MM.1S (cell line): ENCODE results near the gene ACKR2.
A peak's percentile ranks its signal among the peaks of the same experiment; 100 is the strongest.
"Not testable (repeated sequence)": the region's sequence is repeated elsewhere in the genome, so short reads cannot be mapped to it uniquely, and the experiment has no call there.

ENCODE experiments used
- DNase-seq: peaks from one replicate; pipeline ENCODE4 v3.0.0-alpha.2; 2015
- H2AFZ ChIP-seq: fragments of 300-600 bp; sonication (generic); 2 replicates; pipeline ENCODE4 v1.6.0; 2016; ENCODE audit warnings: antibody characterized with exemption, low read length
- H3F3A ChIP-seq: fragments of 300-600 bp; sonication (generic); 2 replicates; pipeline ENCODE4 v1.6.1; 2016; ENCODE audit warnings: mild to moderate bottlenecking, antibody characterized with exemption, low read length, moderate library complexity, mixed read lengths; ENCODE audit not compliant: insufficient read depth
- H3K27ac ChIP-seq: fragments of 300-600 bp; sonication (generic); 2 replicates; pipeline ENCODE4 v1.5.1; 2016; ENCODE audit warnings: mild to moderate bottlenecking, low read length
- H3K27me3 ChIP-seq: fragments of 300-600 bp; sonication (generic); replicated peaks from 2 replicates; pipeline ENCODE4 v1.6.0; 2016; ENCODE audit warnings: low read length; ENCODE audit not compliant: insufficient read depth
- H3K36me3 ChIP-seq: fragments of 300-600 bp; sonication (generic); replicated peaks from 2 replicates; pipeline ENCODE4 v1.6.1; 2016; ENCODE audit warnings: mild to moderate bottlenecking, low read length, mixed read lengths; ENCODE audit not compliant: insufficient read depth
- H3K4me1 ChIP-seq: fragments of 300-600 bp; sonication (generic); 2 replicates; pipeline ENCODE4 v1.6.1; 2016; ENCODE audit warnings: low read length, mixed read lengths
- H3K4me2 ChIP-seq: fragments of 300-600 bp; sonication (generic); 2 replicates; pipeline ENCODE4 v1.6.0; 2016; ENCODE audit warnings: low read depth, low read length
- H3K4me3 ChIP-seq: fragments of 300-600 bp; sonication (generic); 2 replicates; pipeline ENCODE4 v1.5.1; 2016; ENCODE audit warnings: low read length, mixed read lengths
- H3K79me2 ChIP-seq: fragments of 300-600 bp; sonication (generic); 2 replicates; pipeline ENCODE4 v1.6.1; 2016; ENCODE audit warnings: mixed run types, low read length, mixed read lengths
- H3K9ac ChIP-seq: fragments of 300-600 bp; sonication (generic); 2 replicates; pipeline ENCODE4 v1.6.1; 2016; ENCODE audit warnings: low read length, mixed read lengths
- H3K9me2 ChIP-seq: fragments of 300-600 bp; sonication (generic); replicated peaks from 2 replicates; pipeline ENCODE4 v1.6.1; 2016; ENCODE audit warnings: mild to moderate bottlenecking, low read length, mixed read lengths; ENCODE audit not compliant: insufficient read depth
- H3K9me3 ChIP-seq: fragments of 300-600 bp; sonication (generic); replicated peaks from 2 replicates; pipeline ENCODE4 v1.6.1; 2016; ENCODE audit warnings: mild to moderate bottlenecking, low read length, mixed read lengths; ENCODE audit not compliant: insufficient read depth
- H4K20me1 ChIP-seq: fragments of 300-600 bp; sonication (generic); 2 replicates; pipeline ENCODE4 v1.6.1; 2016; ENCODE audit warnings: mild to moderate bottlenecking, low read length, moderate library complexity, mixed read lengths; ENCODE audit not compliant: insufficient read depth
- EZH2 ChIP-seq: fragments of 300-600 bp; sonication (generic); optimal IDR thresholded peaks from 2 replicates; pipeline ENCODE3; 2017; ENCODE audit warnings: low read depth, mild to moderate bottlenecking, antibody characterized with exemption, low read length, mixed read lengths
- EZH2phosphoT487 ChIP-seq: fragments of 300-600 bp; sonication (generic); IDR thresholded peaks from 2 replicates; pipeline ENCODE4 v1.6.1; 2018; ENCODE audit warnings: antibody characterized with exemption, low read length
- TF ChIP-seq, protein P1 (sequence below): fragments of 300-600 bp; sonication (generic); IDR thresholded peaks from 2 replicates; pipeline ENCODE4 v1.5.1; 2016; ENCODE audit warnings: antibody characterized with exemption, low read length, mixed read lengths

Gene ACKR2

DNA sequence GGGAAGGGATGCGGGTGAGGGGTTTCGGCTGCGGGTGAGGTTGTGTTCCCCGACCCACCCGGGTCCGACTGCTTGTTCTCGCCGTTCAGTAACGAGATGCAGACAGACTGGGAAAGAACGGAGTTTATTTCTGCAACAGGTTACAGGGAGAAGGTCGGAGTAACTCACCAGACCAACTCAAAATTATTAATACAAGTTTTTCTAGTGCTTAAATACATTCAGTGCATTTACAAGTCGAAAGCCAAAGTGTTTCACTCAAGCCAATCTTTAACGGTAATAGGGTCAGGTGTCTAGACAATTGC, 4.5 kb upstream of the ACKR2 start:
- Histone ChIP-seq H3K9ac (peak overlapping the region; percentile 85), H3K4me1 (peaks cover 8% of the 10 kb centered on the region; the same call in 1 of the 2 replicates), H3K9me3 (no peaks in the 10 kb centered on the region), H3K79me2 (peaks cover 41% of the 10 kb centered on the region), H3K9me2 (no peaks in the 10 kb centered on the region), H3K4me2 (peak overlapping the region; percentile 64), H4K20me1 (no peaks in the 10 kb centered on the region), H2AFZ (peak overlapping the region; percentile 99), H3K27me3 (no peaks in the 10 kb centered on the region), H3K4me3 (peak overlapping the region; percentile 89), H3K27ac (no peak overlapping the region; the same call in 1 of the 2 replicates), H3K36me3 (no peaks in the 10 kb centered on the region), H3F3A (peaks cover 6% of the 10 kb centered on the region)
- no peak for DNase-seq
- TF ChIP-seq, protein P1, sequence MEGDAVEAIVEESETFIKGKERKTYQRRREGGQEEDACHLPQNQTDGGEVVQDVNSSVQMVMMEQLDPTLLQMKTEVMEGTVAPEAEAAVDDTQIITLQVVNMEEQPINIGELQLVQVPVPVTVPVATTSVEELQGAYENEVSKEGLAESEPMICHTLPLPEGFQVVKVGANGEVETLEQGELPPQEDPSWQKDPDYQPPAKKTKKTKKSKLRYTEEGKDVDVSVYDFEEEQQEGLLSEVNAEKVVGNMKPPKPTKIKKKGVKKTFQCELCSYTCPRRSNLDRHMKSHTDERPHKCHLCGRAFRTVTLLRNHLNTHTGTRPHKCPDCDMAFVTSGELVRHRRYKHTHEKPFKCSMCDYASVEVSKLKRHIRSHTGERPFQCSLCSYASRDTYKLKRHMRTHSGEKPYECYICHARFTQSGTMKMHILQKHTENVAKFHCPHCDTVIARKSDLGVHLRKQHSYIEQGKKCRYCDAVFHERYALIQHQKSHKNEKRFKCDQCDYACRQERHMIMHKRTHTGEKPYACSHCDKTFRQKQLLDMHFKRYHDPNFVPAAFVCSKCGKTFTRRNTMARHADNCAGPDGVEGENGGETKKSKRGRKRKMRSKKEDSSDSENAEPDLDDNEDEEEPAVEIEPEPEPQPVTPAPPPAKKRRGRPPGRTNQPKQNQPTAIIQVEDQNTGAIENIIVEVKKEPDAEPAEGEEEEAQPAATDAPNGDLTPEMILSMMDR, result no peak
- no peak for TF ChIP-seq EZH2phosphoT487
- TF ChIP-seq EZH2, result no peak

DNA sequence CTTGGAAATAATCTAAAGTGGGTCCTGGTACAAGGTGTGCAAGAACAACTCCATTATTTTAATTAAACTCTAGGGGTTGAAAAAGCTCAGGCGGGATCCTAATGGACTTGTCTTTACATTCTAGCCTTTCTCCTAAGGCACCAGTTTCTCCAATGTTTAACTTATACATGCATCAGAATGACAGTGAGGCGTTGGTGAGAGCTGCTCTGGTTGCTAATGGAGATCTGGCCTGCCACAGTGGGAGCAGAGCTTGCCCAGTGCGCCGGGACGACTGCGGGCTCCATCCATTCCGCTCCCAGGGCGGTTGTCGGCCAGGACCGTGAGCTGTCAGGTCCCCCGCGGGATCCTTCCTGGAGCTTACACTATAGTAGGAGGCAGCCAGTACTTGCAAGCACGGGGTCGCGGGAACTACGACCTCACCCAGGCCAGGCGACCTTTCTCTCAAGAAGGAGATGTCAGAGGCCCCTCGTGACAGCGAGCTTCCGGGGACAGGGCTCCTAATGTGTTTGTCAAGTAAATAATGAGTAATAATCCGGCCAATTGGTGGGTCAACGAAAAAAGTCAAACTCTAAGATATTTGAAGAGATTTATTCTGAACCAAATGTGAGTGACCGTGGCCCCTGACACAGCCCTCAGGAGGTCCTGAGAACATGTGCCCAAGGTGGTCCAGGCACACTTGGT, 4.0 kb upstream of the ACKR2 start:
- DNase-seq, result no peak
- TF ChIP-seq EZH2 (no peak), EZH2phosphoT487 (no peak)
- TF ChIP-seq, protein P1, result no peak

DNA sequence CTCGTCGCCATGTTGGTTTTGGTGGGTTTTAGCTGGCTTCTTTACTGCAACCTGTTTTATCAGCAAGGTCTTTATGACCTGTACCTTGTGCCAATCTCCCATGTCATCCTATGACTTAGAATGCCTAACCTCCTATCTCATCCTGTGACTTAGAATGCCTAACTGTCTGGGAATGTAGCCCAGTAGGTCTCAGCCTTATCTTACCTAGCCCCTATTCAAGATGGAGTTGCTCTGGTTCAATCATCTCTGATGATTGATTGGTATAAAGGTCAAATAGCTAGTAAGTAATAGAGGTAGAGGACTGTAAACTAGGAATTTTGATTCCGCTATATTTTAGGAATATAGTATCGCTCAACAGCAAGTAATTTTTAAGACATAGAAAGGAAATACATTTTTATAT, 1.3 kb upstream of the ACKR2 start:
- no peaks in the 10 kb centered on the region for H4K20me1 ChIP-seq
- no peak overlapping the region for H3K9ac ChIP-seq
- H3K4me3 ChIP-seq, result no peak overlapping the region
- DNase-seq, result no peak
- peaks cover 12% of the 10 kb centered on the region for H3K79me2 ChIP-seq
- H2AFZ ChIP-seq, result no peak overlapping the region
- no peaks in the 10 kb centered on the region for H3K27me3 ChIP-seq
- H3K9me3 ChIP-seq, result no peaks in the 10 kb centered on the region
- TF ChIP-seq EZH2phosphoT487 (no peak), EZH2 (no peak)
- TF ChIP-seq, protein P1, result no peak
- H3K9me2 ChIP-seq, result no peaks in the 10 kb centered on the region
- peaks cover 2% of the 10 kb centered on the region; the same call in 1 of the 2 replicates for H3K4me1 ChIP-seq
- no peaks in the 10 kb centered on the region for H3K36me3 ChIP-seq
- H3K4me2 ChIP-seq, result no peak overlapping the region
- H3F3A ChIP-seq, result peaks cover 6% of the 10 kb centered on the region
- H3K27ac ChIP-seq, result no peak overlapping the region

More for the DNA sequence above, 4.0 kb upstream of the ACKR2 start:
- Histone ChIP-seq H3K9me3 (no peaks in the 10 kb centered on the region), H4K20me1 (no peaks in the 10 kb centered on the region), H3F3A (peaks cover 6% of the 10 kb centered on the region), H3K79me2 (peaks cover 36% of the 10 kb centered on the region), H3K9me2 (no peaks in the 10 kb centered on the region), H2AFZ (peak overlapping the region; percentile 99), H3K27ac (no peak overlapping the region), H3K4me1 (peaks cover 8% of the 10 kb centered on the region; the same call in 1 of the 2 replicates), H3K9ac (peak overlapping the region; percentile 85; the same call in 1 of the 2 replicates), H3K27me3 (no peaks in the 10 kb centered on the region), H3K36me3 (no peaks in the 10 kb centered on the region), H3K4me2 (peak overlapping the region; percentile 64), H3K4me3 (peak overlapping the region; percentile 89)

DNA sequence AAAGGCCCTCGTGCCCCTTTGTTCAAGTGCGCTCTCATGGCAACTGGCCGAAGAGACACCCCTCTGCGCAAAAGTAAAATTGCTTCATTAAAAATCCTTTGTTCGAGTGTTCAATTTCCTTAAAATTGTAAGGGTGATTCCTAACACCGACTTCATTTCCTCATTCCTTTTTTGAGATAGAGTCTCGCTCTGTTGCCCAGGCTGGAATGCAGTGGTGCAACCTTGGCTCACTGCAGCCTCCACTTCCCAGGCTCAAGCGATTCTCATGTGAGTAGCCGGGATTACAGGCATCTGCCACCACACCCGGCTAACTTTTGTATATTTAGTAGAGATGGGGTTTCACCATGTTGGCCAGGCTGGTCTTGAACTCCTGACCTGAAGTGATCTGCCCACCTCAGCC, 1.5 kb downstream of the ACKR2 start:
- not testable (repeated sequence) for H3K4me2 ChIP-seq, H3K9me3 ChIP-seq, H3K4me3 ChIP-seq, H3K79me2 ChIP-seq, H4K20me1 ChIP-seq, H2AFZ ChIP-seq, DNase-seq, H3F3A ChIP-seq, H3K9me2 ChIP-seq, H3K9ac ChIP-seq, H3K36me3 ChIP-seq, H3K27ac ChIP-seq, H3K27me3 ChIP-seq, H3K4me1 ChIP-seq

DNA sequence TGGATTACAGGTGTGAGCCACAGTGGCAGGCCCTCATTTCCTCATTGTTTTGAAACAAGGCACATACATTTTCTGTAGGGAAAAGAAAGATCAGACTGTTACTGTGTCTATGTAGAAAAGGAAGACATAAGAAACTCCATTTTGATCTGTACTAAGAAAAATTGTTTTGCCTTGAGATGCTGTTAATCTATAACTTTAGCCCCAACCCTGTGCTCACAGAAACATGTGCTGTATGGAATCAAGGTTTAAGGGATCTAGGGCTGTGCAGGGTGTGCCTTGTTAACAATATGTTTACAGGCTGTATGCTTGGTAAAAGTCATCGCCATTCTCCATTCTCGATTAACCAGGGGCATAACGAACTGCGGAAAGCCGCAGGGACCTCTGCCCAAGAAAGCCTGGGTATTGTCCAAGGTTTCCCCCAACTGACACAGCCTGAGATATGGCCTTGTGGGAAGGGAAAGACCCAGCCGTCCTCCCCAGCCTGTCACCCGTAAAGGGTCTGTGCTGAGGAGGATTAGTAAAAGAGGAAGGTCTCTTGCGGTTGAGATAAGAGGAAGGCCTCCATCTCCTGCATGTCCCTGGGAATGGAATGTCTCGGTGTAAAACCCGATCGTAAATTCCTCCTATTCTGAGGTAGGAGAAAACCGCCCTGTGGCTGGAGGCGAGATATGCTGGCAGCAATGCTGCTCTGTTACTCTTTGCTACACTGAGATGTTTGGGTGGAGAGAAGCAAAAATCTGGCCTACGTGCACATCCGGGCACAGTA, 2.1 kb downstream of the ACKR2 start:
- H3K9me2 ChIP-seq, H2AFZ ChIP-seq, H3K79me2 ChIP-seq, H4K20me1 ChIP-seq, H3K4me3 ChIP-seq, DNase-seq, H3K9ac ChIP-seq, H3K36me3 ChIP-seq, H3K4me1 ChIP-seq, H3K4me2 ChIP-seq, H3K9me3 ChIP-seq, H3K27ac ChIP-seq, H3K27me3 ChIP-seq, H3F3A ChIP-seq: not testable (repeated sequence)
